OCI-LY1 (cell line): ENCODE data around the gene BLMH.
A peak's percentile ranks its signal among the peaks of the same experiment; 100 is the strongest.

ENCODE experiments used
- H2AFZ ChIP-seq: fragments of 200-600 bp; sonication (generic), shearing (Covaris generic); 2 replicates; pipeline ENCODE4 v1.6.0; 2014; ENCODE audit warnings: antibody characterized with exemption, mild to moderate bottlenecking, low read length
- H3F3A ChIP-seq: fragments of 200-600 bp; sonication (generic), shearing (Covaris generic); 2 replicates; pipeline ENCODE4 v1.6.0; 2014; ENCODE audit warnings: mild to moderate bottlenecking, antibody characterized with exemption, low read length, moderate library complexity; ENCODE audit not compliant: insufficient read depth
- H3K27ac ChIP-seq: fragments of 200-600 bp; sonication (generic); 2 replicates; pipeline ENCODE4 v1.5.1; 2014; ENCODE audit warnings: low read length, mixed run types, mild to moderate bottlenecking, low read depth; ENCODE audit not compliant: poor library complexity, severe bottlenecking
- H3K27me3 ChIP-seq: fragments of 200-600 bp; sonication (generic); 2 replicates; pipeline ENCODE4 v1.6.0; 2014; ENCODE audit warnings: antibody characterized with exemption, mild to moderate bottlenecking, low read length, moderate library complexity; ENCODE audit not compliant: insufficient read depth
- H3K36me3 ChIP-seq: fragments of 200-600 bp; sonication (generic); 2 replicates; pipeline ENCODE4 v1.6.1; 2014; ENCODE audit warnings: mild to moderate bottlenecking, antibody characterized with exemption, low read length, moderate library complexity, mixed read lengths; ENCODE audit not compliant: insufficient read depth
- H3K4me1 ChIP-seq: fragments of 200-600 bp; sonication (generic); 2 replicates; pipeline ENCODE4 v1.5.1; 2014; ENCODE audit warnings: mild to moderate bottlenecking, low read length, moderate library complexity; ENCODE audit not compliant: insufficient read depth, severe bottlenecking
- H3K4me2 ChIP-seq: fragments of 200-600 bp; sonication (generic), shearing (Covaris generic); 2 replicates; pipeline ENCODE4 v1.6.1; 2014; ENCODE audit warnings: low read length
- H3K4me3 ChIP-seq: fragments of 200-600 bp; sonication (generic); 2 replicates; pipeline ENCODE4 v1.5.1; 2014; ENCODE audit warnings: low read length, low read depth, mild to moderate bottlenecking, mixed read lengths; ENCODE audit not compliant: poor library complexity, severe bottlenecking
- H3K79me2 ChIP-seq: fragments of 200-600 bp; shearing (Covaris generic); 2 replicates; pipeline ENCODE4 v1.6.1; 2016; ENCODE audit warnings: mixed run types, low read length, mixed read lengths; ENCODE audit not compliant: insufficient read depth
- H3K9ac ChIP-seq: fragments of 200-600 bp; sonication (generic), shearing (Covaris generic); 2 replicates; pipeline ENCODE4 v1.6.1; 2014; ENCODE audit warnings: mild to moderate bottlenecking, low read length, mixed read lengths
- H3K9me2 ChIP-seq: fragments of 200-600 bp; sonication (generic), shearing (Covaris generic); 2 replicates; pipeline ENCODE4 v1.6.1; 2014; ENCODE audit warnings: low read depth, mild to moderate bottlenecking, low read length, mixed read lengths
- H3K9me3 ChIP-seq: fragments of 200-600 bp; shearing (Covaris generic); 2 replicates; pipeline ENCODE4 v1.6.1; 2014; ENCODE audit warnings: low read length, mixed read lengths
- H4K20me1 ChIP-seq: fragments of 200-600 bp; sonication (generic), shearing (Covaris generic); 2 replicates; pipeline ENCODE4 v1.6.0; 2016; ENCODE audit warnings: mild to moderate bottlenecking, low read length; ENCODE audit not compliant: insufficient read depth
- CTCF ChIP-seq: fragments of 200-600 bp; sonication (generic), shearing (Covaris generic); IDR thresholded peaks from 2 replicates; pipeline ENCODE4 v1.5.1; 2017; ENCODE audit warnings: mild to moderate bottlenecking, antibody characterized with exemption, low read length, moderate library complexity, mixed read lengths
- EZH2 ChIP-seq: fragments of 200-600 bp; sonication (generic), shearing (Covaris generic); IDR thresholded peaks from 2 replicates; pipeline ENCODE4 v1.8.0; 2017; ENCODE audit warnings: borderline replicate concordance, mixed run types, mild to moderate bottlenecking, antibody characterized with exemption, low read length, moderate library complexity, mixed read lengths

Gene BLMH

GRCh38 chr17:30333503-30334360, 42.0 kb upstream of the BLMH start, which contains the start of gene TMIGD1:
Gene TMIGD1 (minus strand): TSS chr17:30334057. CDS start chr17:30332133, 1,924 bp downstream.
- H2AFZ ChIP-seq = no peak within 1 kb of the TSS

GRCh38 chr17:30332057-30332542, 40.4 kb upstream of the BLMH start:
- peak overlapping the region; percentile 12; the same call in 1 of the 2 replicates for H3K4me2 ChIP-seq
- H3K27ac ChIP-seq = peak overlapping the region; percentile 17
- H2AFZ ChIP-seq = no peak overlapping the region
- H3K36me3 ChIP-seq = no peaks in the 10 kb centered on the region
- peaks cover 35% of the 10 kb centered on the region for H3K4me1 ChIP-seq
- no peak overlapping the region; the same call in 1 of the 2 replicates for H3K9ac ChIP-seq
- H3K9me3 ChIP-seq = no peaks in the 10 kb centered on the region
- H3K4me3 ChIP-seq = no peak overlapping the region
- H3K27me3 ChIP-seq = no peaks in the 10 kb centered on the region
- no peaks in the 10 kb centered on the region for H4K20me1 ChIP-seq
- no peaks in the 10 kb centered on the region for H3K9me2 ChIP-seq
- H3F3A ChIP-seq = no peaks in the 10 kb centered on the region
- TF ChIP-seq EZH2 (no peak), CTCF (no peak)
- H3K79me2 ChIP-seq = no peaks in the 10 kb centered on the region

More at GRCh38 chr17:30333503-30334360, 42.0 kb upstream of the BLMH start, which contains the start of gene TMIGD1:
- Histone ChIP-seq H3K9me3 (no peaks in the 10 kb centered on the region), H3K36me3 (no peaks in the 10 kb centered on the region), H3K79me2 (no peaks in the 10 kb centered on the region), H3K9ac (no peak within 1 kb of the TSS), H3K4me2 (no peak within 1 kb of the TSS), H3K9me2 (no peaks in the 10 kb centered on the region), H3F3A (no peaks in the 10 kb centered on the region), H3K27ac (no peak within 1 kb of the TSS), H3K4me3 (no peak within 1 kb of the TSS), H3K27me3 (no peaks in the 10 kb centered on the region), H3K4me1 (peaks cover 33% of the 10 kb centered on the region), H4K20me1 (no peaks in the 10 kb centered on the region)
- no peak for TF ChIP-seq CTCF
- TF ChIP-seq EZH2 = no peak

GRCh38 chr17:30326809-30327208, 35.1 kb upstream of the BLMH start:
- H3K4me1 ChIP-seq = peaks cover 61% of the 10 kb centered on the region

More at GRCh38 chr17:30326809-30327208, 35.1 kb upstream of the BLMH start:
- Histone ChIP-seq H3K36me3 (no peaks in the 10 kb centered on the region), H3K27me3 (no peaks in the 10 kb centered on the region), H3F3A (no peaks in the 10 kb centered on the region), H3K4me2 (no peak overlapping the region), H3K9me3 (no peaks in the 10 kb centered on the region), H3K9me2 (no peaks in the 10 kb centered on the region), H3K4me3 (no peak overlapping the region), H3K9ac (no peak overlapping the region), H2AFZ (0 out of 2 replicates have a peak overlapping the region, but pooled peaks have one; percentile 52), H3K27ac (peak overlapping the region; percentile 97), H4K20me1 (no peaks in the 10 kb centered on the region), H3K79me2 (no peaks in the 10 kb centered on the region)
- no peak for TF ChIP-seq EZH2
